Sigmoid colon (tissue), 7 donors: ENCODE measurements around the gene ELF4. TPM values are rescaled to one million over a fixed set of nuclear protein-coding genes. Genes with fewer than 3 reads are reported as not detected.

Experiments
- DNase-seq: peaks from one replicate; pipeline ENCODE4 v3.0.0-alpha.2; 2019
- H3K27ac ChIP-seq, 4 donors: fragments of 200-600 bp; sonication (generic); one replicate each; pipeline ENCODE4 v1.5.1; 2016 to 2019; ENCODE audit warnings: mild to moderate bottlenecking in 1 of 4
- H3K27me3 ChIP-seq, 3 donors: fragments of 200-600 bp; sonication (generic); one replicate each; pipeline ENCODE4 v1.5.1; 2019; ENCODE audit warnings: mild to moderate bottlenecking in 1 of 3
- H3K36me3 ChIP-seq, 4 donors: fragments of 200-600 bp; sonication (generic); one replicate each; pipeline ENCODE4 v1.5.1; 2016 to 2019
- H3K4me1 ChIP-seq, 4 donors: fragments of 200-600 bp; sonication (generic); one replicate each; pipeline ENCODE4 v1.5.1; 2017 to 2019
- H3K4me3 ChIP-seq, 4 donors: fragments of 200-600 bp; sonication (generic); one replicate each; pipeline ENCODE4 v1.5.1; 2017 to 2019; ENCODE audit warnings: mild to moderate bottlenecking in 2 of 4, moderate library complexity in 1 of 4
- H3K9me3 ChIP-seq, 4 donors: fragments of 200-600 bp in 3 of 4; sonication (generic) in 3 of 4; one replicate each; pipeline versions ENCODE4 v1.5.1 to v1.6.1; 2013 to 2019
- CTCF ChIP-seq, 4 experiments: fragments of 450-650 bp in 3 of 4; fragments of 200-600 bp in 1 of 4; IDR thresholded peaks; one replicate each; pipeline ENCODE4 v1.5.1; 2016 to 2019; ENCODE audit warnings: antibody characterized with exemption in 4 of 4, mild to moderate bottlenecking in 3 of 4, moderate library complexity in 2 of 4
- EP300 ChIP-seq, 4 donors: sonication (generic); formaldehyde crosslinking; IDR thresholded peaks; one replicate each; pipeline ENCODE4 v1.6.1; 2017; ENCODE audit warnings: antibody characterized with exemption in 4 of 4
- POLR2A ChIP-seq, 2 donors: fragments of 450-650 bp; IDR thresholded peaks; one replicate each; pipeline ENCODE4 v1.6.1; 2016; ENCODE audit warnings: antibody characterized with exemption in 2 of 2, mild to moderate bottlenecking in 2 of 2, moderate library complexity in 2 of 2
- POLR2AphosphoS5 ChIP-seq, 4 donors: sonication (generic); formaldehyde crosslinking; IDR thresholded peaks; one replicate each; pipeline ENCODE4 v1.6.1; 2017; ENCODE audit warnings: antibody characterized with exemption in 4 of 4
- WGBS, 2 donors: extraction: QIAGEN DNeasy Blood & Tissue Kit; methylation state at CpG; one replicate each; pipeline ENCODE4 v1.1.7; 2013; 5-methylcytosine and 5-hydroxymethylcytosine counted together
- intact Hi-C: fragments of 100-400 bp; cut with DNase I; formaldehyde crosslinking; loops from one replicate; pipeline ENCODE4 v1.15.1; 2023
- polyA plus RNA-seq, 3 donors: library from polyadenylated mRNA; stranded (reverse); fragments of 200-250 nt; gene quantifications; one replicate each; pipeline ENCODE4 v1.2.3, GENCODE V29; 2013
- total RNA-seq, 4 donors: library from RNA; depleted of rRNA; stranded (reverse); fragments of >200 nt; gene quantifications; one replicate each; pipeline ENCODE4 v1.1.0, GENCODE V29; 2016
- donor health status: healthy with polysubstance abuse.
- donor health status: Bipolar disorder and iron deficiency.
- donor health status: healthy.

ELF4 gene
- total and polyA plus RNA-seq, 7 donors = 4.6 to 25.9 (median 7.8) TPM

- intact Hi-C loops = no loop called here
- H3K4me1 ChIP-seq = no peaks in the 10 kb centered on the region
- DNase-seq = no peak
- H3K9me3 ChIP-seq = no peaks in the 10 kb centered on the region
- no peak overlapping the region for H3K27ac ChIP-seq
- no peak for TF ChIP-seq EP300 (IDR thresholded peaks at IDR 0.05)
- TF ChIP-seq POLR2AphosphoS5 (IDR thresholded peaks at IDR 0.05) = no peak
- TF ChIP-seq POLR2A (IDR thresholded peaks at IDR 0.05) = no peak
- no peak for TF ChIP-seq CTCF (IDR thresholded peaks at IDR 0.05)
- no peaks in the 10 kb centered on the region for H3K27me3 ChIP-seq
- 68 to 86% methylated on average over 5 of the region's 5 CpGs for WGBS, 2 donors
- H3K4me3 ChIP-seq = no peak overlapping the region
- peaks cover 0 to 35% (median 0%) of the 10 kb centered on the region in 4 donors for H3K36me3 ChIP-seq
Observed at GRCh38 chrX:130147631-130148030, 37.3 kb upstream of the ELF4 start.

GRCh38 chrX:130145123-130145522 lies 34.8 kb upstream of the ELF4 start:
- H3K27ac ChIP-seq = no peak overlapping the region
- 97 to 98% methylated on average over 4 of the region's 4 CpGs for WGBS, 2 donors
- H3K36me3 ChIP-seq = peaks cover 0 to 44% (median 0%) of the 10 kb centered on the region in 4 donors

GRCh38 chrX:130144509-130144908 lies 34.2 kb upstream of the ELF4 start:
- Histone ChIP-seq H3K9me3 (no peaks in the 10 kb centered on the region), H3K27me3 (no peaks in the 10 kb centered on the region), H3K27ac (no peak overlapping the region), H3K4me3 (no peak overlapping the region), H3K4me1 (no peaks in the 10 kb centered on the region), H3K36me3 (peaks cover 0 to 50% (median 2%) of the 10 kb centered on the region in 4 donors)
- no peak for TF ChIP-seq EP300 (IDR thresholded peaks at IDR 0.05)
- TF ChIP-seq POLR2AphosphoS5 (IDR thresholded peaks at IDR 0.05) = no peak
- TF ChIP-seq CTCF (IDR thresholded peaks at IDR 0.05) = no peak
- TF ChIP-seq POLR2A (IDR thresholded peaks at IDR 0.05) = no peak
- intact Hi-C loops = no loop called here
- DNase-seq = no peak
- WGBS, 2 donors = 78 to 87% methylated on average over 3 of the region's 3 CpGs

More at GRCh38 chrX:130145123-130145522, 34.8 kb upstream of the ELF4 start:
- H3K27me3 ChIP-seq = no peaks in the 10 kb centered on the region
- no peak overlapping the region for H3K4me3 ChIP-seq
- TF ChIP-seq CTCF (IDR thresholded peaks at IDR 0.05) (no peak), POLR2AphosphoS5 (IDR thresholded peaks at IDR 0.05) (no peak), POLR2A (IDR thresholded peaks at IDR 0.05) (no peak), EP300 (IDR thresholded peaks at IDR 0.05) (no peak)
- intact Hi-C loops = no loop called here
- no peaks in the 10 kb centered on the region for H3K9me3 ChIP-seq
- no peaks in the 10 kb centered on the region for H3K4me1 ChIP-seq
- no peak for DNase-seq

GRCh38 chrX:130139474-130140201 lies 29.3 kb upstream of the ELF4 start:
- 72 to 74% methylated on average over 3 of the region's 3 CpGs for WGBS, 2 donors
- intact Hi-C loops = no loop called here
- Histone ChIP-seq H3K36me3 (peaks cover 0 to 65% (median 9%) of the 10 kb centered on the region in 4 donors), H3K4me3 (no peak overlapping the region), H3K4me1 (no peaks in the 10 kb centered on the region), H3K9me3 (no peaks in the 10 kb centered on the region), H3K27me3 (no peaks in the 10 kb centered on the region), H3K27ac (no peak overlapping the region)
- DNase-seq = no peak
- TF ChIP-seq POLR2AphosphoS5 (IDR thresholded peaks at IDR 0.05) (no peak), CTCF (IDR thresholded peaks at IDR 0.05) (no peak), POLR2A (IDR thresholded peaks at IDR 0.05) (no peak), EP300 (IDR thresholded peaks at IDR 0.05) (no peak)
